ENCODE measurements around the gene B3GNT8. TPM values are rescaled to one million over a fixed set of nuclear protein-coding genes. Genes with fewer than 3 reads are reported as not detected.

B3GNT8 gene
- total RNA-seq, 1 experiment from 2014 or later: not detected

- BruUV-seq (replicated peaks): no TSS peak
- no peak for ATAC-seq
- H3K9me2 ChIP-seq (ENCODE audit: insufficient read depth): no peaks in the 10 kb centered on the region
- no peak overlapping the region for H3K4me2 ChIP-seq (ENCODE audit: low read length)
- ChIA-PET POLR2A (no interaction called here), CTCF (no interaction called here), RAD21 (ENCODE audit: low non-redundant PET in 1 of 2, low total read pairs in 2 of 2, uncharacterized antibody in 2 of 2, unreplicated experiment in 2 of 2) (no interaction called here)
- H3K79me2 ChIP-seq (ENCODE audit: insufficient read depth, low read length): peaks cover 7% of the 10 kb centered on the region; the same call in 1 of the 2 replicates
- no peak overlapping the region for H3K4me3 ChIP-seq (replicated peaks in 1 of 2; ENCODE audit: low read depth in 1 of 2, low read length in 2 of 2)
- no peaks in the 10 kb centered on the region for H3K27me3 ChIP-seq (ENCODE audit: insufficient read depth, low read length)
- peaks cover 0 to 18% of the 10 kb centered on the region in 2 experiments; a peak in 3 of 4 replicates for H3K36me3 ChIP-seq (ENCODE audit: control insufficient read depth in 1 of 2, insufficient read depth in 2 of 2, low read length in 2 of 2)
- H4K20me1 ChIP-seq (ENCODE audit: insufficient read depth): no peaks in the 10 kb centered on the region
- no peaks in the 10 kb centered on the region; a peak in 1 of 4 replicates for H3K4me1 ChIP-seq (ENCODE audit: control insufficient read depth in 1 of 2, insufficient read depth in 2 of 2, low read length in 2 of 2)
- intact Hi-C loops (cut with micrococcal nuclease): no loop called here
- TF ChIP-seq SP1 (IDR thresholded peaks at IDR 0.05; ENCODE audit: low read depth) (no peak), EZH2phosphoT487 (IDR thresholded peaks at IDR 0.05; ENCODE audit: borderline replicate concordance) (no peak), CEBPB (IDR thresholded peaks at IDR 0.05; ENCODE audit: low read depth) (no peak), ZNF274 (IDR thresholded peaks at IDR 0.05; ENCODE audit: low read depth, low read length) (no peak), TCF7L2 (IDR thresholded peaks at IDR 0.05; ENCODE audit: borderline replicate concordance, extremely low read depth, insufficient read depth, insufficient read length) (no peak), CBX3 (IDR thresholded peaks at IDR 0.05; ENCODE audit: low read depth) (no peak), SIN3A (IDR thresholded peaks at IDR 0.05; ENCODE audit: low read depth) (no peak), SRF (IDR thresholded peaks at IDR 0.05; ENCODE audit: low read depth) (no peak), ZFX (IDR thresholded peaks at IDR 0.05) (no peak), POLR2AphosphoS5 (IDR thresholded peaks at IDR 0.05; ENCODE audit: low read depth, low read length) (no peak), YY1 (IDR thresholded peaks at IDR 0.05; ENCODE audit: extremely low read depth, insufficient replicate concordance, low read depth, low read length) (no peak)
- TF ChIP-seq, protein P1, sequence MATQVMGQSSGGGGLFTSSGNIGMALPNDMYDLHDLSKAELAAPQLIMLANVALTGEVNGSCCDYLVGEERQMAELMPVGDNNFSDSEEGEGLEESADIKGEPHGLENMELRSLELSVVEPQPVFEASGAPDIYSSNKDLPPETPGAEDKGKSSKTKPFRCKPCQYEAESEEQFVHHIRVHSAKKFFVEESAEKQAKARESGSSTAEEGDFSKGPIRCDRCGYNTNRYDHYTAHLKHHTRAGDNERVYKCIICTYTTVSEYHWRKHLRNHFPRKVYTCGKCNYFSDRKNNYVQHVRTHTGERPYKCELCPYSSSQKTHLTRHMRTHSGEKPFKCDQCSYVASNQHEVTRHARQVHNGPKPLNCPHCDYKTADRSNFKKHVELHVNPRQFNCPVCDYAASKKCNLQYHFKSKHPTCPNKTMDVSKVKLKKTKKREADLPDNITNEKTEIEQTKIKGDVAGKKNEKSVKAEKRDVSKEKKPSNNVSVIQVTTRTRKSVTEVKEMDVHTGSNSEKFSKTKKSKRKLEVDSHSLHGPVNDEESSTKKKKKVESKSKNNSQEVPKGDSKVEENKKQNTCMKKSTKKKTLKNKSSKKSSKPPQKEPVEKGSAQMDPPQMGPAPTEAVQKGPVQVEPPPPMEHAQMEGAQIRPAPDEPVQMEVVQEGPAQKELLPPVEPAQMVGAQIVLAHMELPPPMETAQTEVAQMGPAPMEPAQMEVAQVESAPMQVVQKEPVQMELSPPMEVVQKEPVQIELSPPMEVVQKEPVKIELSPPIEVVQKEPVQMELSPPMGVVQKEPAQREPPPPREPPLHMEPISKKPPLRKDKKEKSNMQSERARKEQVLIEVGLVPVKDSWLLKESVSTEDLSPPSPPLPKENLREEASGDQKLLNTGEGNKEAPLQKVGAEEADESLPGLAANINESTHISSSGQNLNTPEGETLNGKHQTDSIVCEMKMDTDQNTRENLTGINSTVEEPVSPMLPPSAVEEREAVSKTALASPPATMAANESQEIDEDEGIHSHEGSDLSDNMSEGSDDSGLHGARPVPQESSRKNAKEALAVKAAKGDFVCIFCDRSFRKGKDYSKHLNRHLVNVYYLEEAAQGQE (IDR thresholded peaks at IDR 0.05; ENCODE audit: low read depth): no peak
- TF ChIP-seq, protein P2, sequence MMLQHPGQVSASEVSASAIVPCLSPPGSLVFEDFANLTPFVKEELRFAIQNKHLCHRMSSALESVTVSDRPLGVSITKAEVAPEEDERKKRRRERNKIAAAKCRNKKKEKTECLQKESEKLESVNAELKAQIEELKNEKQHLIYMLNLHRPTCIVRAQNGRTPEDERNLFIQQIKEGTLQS (IDR thresholded peaks at IDR 0.05): no peak
- H3K9ac ChIP-seq (ENCODE audit: low read length): no peak overlapping the region
- H2AFZ ChIP-seq (ENCODE audit: low read depth, low read length, poor library complexity, severe bottlenecking): no peak overlapping the region
- no peak overlapping the region for H3K27ac ChIP-seq (ENCODE audit: low read depth, low read length)
- DNase-seq (ENCODE audit: low read depth, low spot score): no peak
- H3K9me3 ChIP-seq (ENCODE audit: control insufficient read depth in 1 of 2, insufficient read depth in 1 of 2, low read depth in 1 of 2, low read length in 2 of 2): no peaks in the 10 kb centered on the region
These were observed 6.0 kb upstream of the B3GNT8 start for GRCh38 chr19:41433171-41433570.

All from HCT116 (cell line).